ENCODE results near the gene HOATZ. TPM values are rescaled to one million over a fixed set of nuclear protein-coding genes. Genes with fewer than 3 reads are reported as not detected.

Gene HOATZ
- total RNA-seq, 4 donors from 2014 or later: not detected

GRCh38 chr11:111565114-111565720 is 50.6 kb downstream of the HOATZ start:
- WGBS, 2 donors (ENCODE audit: low coverage in 1 of 2): 51 to 60% methylated on average over 3 to 4 of the region's 4 CpGs
- H3K4me3 ChIP-seq: no peak overlapping the region
- TF ChIP-seq EP300 (IDR thresholded peaks at IDR 0.05): no peak
- TF ChIP-seq, protein P1, sequence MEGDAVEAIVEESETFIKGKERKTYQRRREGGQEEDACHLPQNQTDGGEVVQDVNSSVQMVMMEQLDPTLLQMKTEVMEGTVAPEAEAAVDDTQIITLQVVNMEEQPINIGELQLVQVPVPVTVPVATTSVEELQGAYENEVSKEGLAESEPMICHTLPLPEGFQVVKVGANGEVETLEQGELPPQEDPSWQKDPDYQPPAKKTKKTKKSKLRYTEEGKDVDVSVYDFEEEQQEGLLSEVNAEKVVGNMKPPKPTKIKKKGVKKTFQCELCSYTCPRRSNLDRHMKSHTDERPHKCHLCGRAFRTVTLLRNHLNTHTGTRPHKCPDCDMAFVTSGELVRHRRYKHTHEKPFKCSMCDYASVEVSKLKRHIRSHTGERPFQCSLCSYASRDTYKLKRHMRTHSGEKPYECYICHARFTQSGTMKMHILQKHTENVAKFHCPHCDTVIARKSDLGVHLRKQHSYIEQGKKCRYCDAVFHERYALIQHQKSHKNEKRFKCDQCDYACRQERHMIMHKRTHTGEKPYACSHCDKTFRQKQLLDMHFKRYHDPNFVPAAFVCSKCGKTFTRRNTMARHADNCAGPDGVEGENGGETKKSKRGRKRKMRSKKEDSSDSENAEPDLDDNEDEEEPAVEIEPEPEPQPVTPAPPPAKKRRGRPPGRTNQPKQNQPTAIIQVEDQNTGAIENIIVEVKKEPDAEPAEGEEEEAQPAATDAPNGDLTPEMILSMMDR (IDR thresholded peaks at IDR 0.05): peak; percentile 89 to 93 (median 91)
- no peak for TF ChIP-seq POLR2A (IDR thresholded peaks at IDR 0.05)
- TF ChIP-seq POLR2AphosphoS5 (IDR thresholded peaks at IDR 0.05): peak; percentile 36
- H3K4me1 ChIP-seq: peaks cover 0 to 3% (median 0%) of the 10 kb centered on the region in 3 donors
- H3K27ac ChIP-seq: no peak overlapping the region
- no peaks in the 10 kb centered on the region for H3K9me3 ChIP-seq
- peaks cover 0 to 6% of the 10 kb centered on the region in 2 donors for H3K36me3 ChIP-seq
- peak; percentile 66 for ATAC-seq
- no peaks in the 10 kb centered on the region for H3K27me3 ChIP-seq

- ATAC-seq: no peak
- Histone ChIP-seq H3K27me3 (no peaks in the 10 kb centered on the region), H3K27ac (no peak overlapping the region), H3K9me3 (no peaks in the 10 kb centered on the region), H3K4me3 (no peak overlapping the region), H3K36me3 (no peaks in the 10 kb centered on the region), H3K4me1 (peaks cover 0 to 3% (median 0%) of the 10 kb centered on the region in 3 donors)
- no peak for TF ChIP-seq POLR2A (IDR thresholded peaks at IDR 0.05)
- TF ChIP-seq, protein P1 (IDR thresholded peaks at IDR 0.05): no peak
- no peak for TF ChIP-seq EP300 (IDR thresholded peaks at IDR 0.05)
- TF ChIP-seq POLR2AphosphoS5 (IDR thresholded peaks at IDR 0.05): no peak
- 76 to 86% methylated on average over 4 to 5 of the region's 7 CpGs for WGBS, 2 donors (ENCODE audit: low coverage in 1 of 2)
These were observed 51.7 kb downstream of the HOATZ start for GRCh38 chr11:111566324-111566723.

DNA sequence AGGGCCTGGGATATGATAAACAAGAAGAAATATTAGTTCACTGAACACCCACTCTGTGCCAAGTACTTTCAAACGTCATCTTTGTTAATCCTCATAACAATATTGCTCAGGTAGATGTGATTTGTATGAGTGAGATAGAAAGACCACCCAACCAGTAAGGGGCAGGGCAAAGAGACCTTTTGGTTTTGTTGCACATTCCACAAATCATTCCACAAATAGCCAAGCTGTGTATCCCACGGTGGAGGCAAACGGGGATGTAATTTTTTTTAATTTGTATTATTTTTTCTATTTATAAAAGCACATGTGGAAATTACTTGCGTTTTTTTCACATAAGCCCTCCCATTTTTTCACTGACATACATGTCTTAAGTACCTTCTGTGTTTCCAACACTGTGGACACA is 54.9 kb downstream of the HOATZ start:
- no peak for TF ChIP-seq EP300 (IDR thresholded peaks at IDR 0.05)
- TF ChIP-seq, protein P1 (IDR thresholded peaks at IDR 0.05): no peak
- no peak for TF ChIP-seq POLR2A (IDR thresholded peaks at IDR 0.05)
- TF ChIP-seq POLR2AphosphoS5 (IDR thresholded peaks at IDR 0.05): no peak

DNA sequence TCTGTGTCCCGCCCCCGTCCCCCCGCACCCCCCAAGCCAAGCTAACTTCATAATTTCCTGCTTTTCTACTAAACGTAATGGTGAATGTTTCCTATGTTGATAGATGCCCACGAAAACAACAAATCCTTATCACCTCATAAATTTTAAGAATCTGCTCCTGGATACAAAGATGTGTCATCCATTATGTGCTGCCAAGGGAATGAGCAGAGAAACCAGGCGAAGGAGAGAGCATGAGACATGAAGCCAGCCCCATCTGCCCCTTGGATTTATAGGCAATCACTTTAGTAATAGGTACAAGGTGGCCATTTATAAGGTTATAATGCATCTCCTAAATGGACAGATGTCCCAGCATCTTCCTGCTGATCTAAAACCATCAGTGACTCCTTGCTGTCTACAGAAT is 56.2 kb downstream of the HOATZ start:
- no peak overlapping the region for H3K4me3 ChIP-seq
- H3K36me3 ChIP-seq: no peaks in the 10 kb centered on the region
- ATAC-seq: no peak
- H3K4me1 ChIP-seq: peaks cover 0 to 15% (median 3%) of the 10 kb centered on the region in 3 donors
- TF ChIP-seq POLR2AphosphoS5 (IDR thresholded peaks at IDR 0.05): no peak
- TF ChIP-seq POLR2A (IDR thresholded peaks at IDR 0.05): no peak
- TF ChIP-seq, protein P1 (IDR thresholded peaks at IDR 0.05): no peak
- no peak for TF ChIP-seq EP300 (IDR thresholded peaks at IDR 0.05)
- no peaks in the 10 kb centered on the region for H3K27me3 ChIP-seq
- WGBS, 2 donors (ENCODE audit: low coverage in 1 of 2): 73 to 87% methylated on average over 2 to 3 of the region's 6 CpGs
- H3K9me3 ChIP-seq: no peaks in the 10 kb centered on the region
- no peak overlapping the region for H3K27ac ChIP-seq

More for the DNA sequence above, 54.9 kb downstream of the HOATZ start:
- Histone ChIP-seq H3K36me3 (no peaks in the 10 kb centered on the region), H3K4me1 (peaks cover 0 to 15% (median 3%) of the 10 kb centered on the region in 3 donors), H3K27me3 (no peaks in the 10 kb centered on the region), H3K4me3 (no peak overlapping the region), H3K27ac (no peak overlapping the region), H3K9me3 (no peaks in the 10 kb centered on the region)
- no peak for ATAC-seq
- WGBS, 2 donors (ENCODE audit: low coverage in 1 of 2): 47 to 52% methylated on average over 4 of the region's 4 CpGs

DNA sequence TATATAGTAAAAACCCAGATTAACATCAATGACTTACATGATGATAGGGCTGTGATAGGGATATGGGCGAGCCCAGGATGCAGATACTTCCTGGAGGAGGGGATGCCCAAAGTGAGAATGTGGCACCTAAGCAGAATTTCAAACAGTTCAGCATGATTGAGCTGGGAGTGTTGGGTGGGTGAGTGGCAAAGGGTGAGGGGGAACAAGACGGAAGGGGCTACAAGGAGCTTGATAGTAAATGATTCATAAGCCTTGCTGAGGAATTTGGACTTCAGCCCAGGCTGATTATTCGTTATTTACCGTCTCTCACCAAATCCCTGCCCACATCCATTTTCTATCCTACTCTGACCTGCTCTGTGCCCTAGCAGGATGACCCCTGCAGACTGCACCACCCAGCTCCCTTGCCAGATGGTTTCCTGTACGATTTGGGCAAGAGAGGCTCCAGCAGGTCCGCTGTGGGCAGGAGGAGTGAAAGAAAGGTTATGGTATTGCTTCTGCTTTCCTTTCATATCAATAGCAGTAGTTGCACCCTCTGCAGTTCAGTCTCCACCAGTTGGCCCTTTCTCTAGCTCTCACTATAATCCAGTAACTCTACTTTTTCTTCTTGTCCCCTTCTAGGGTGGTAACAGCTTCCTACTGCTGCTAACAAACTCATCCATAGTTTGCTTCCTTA is 57.4 kb downstream of the HOATZ start:
- WGBS, 2 donors (ENCODE audit: low coverage in 1 of 2): 49 to 100% methylated on average over 1 to 5 of the region's 6 CpGs
- no peak overlapping the region for H3K4me3 ChIP-seq
- no peaks in the 10 kb centered on the region for H3K27me3 ChIP-seq
- no peak overlapping the region for H3K27ac ChIP-seq
- no peaks in the 10 kb centered on the region for H3K36me3 ChIP-seq
- no peak for ATAC-seq
- H3K4me1 ChIP-seq: peaks cover 0 to 15% (median 3%) of the 10 kb centered on the region in 3 donors
- H3K9me3 ChIP-seq: no peaks in the 10 kb centered on the region
- TF ChIP-seq POLR2AphosphoS5 (IDR thresholded peaks at IDR 0.05): no peak
- TF ChIP-seq EP300 (IDR thresholded peaks at IDR 0.05): no peak
- TF ChIP-seq, protein P1 (IDR thresholded peaks at IDR 0.05): no peak
- TF ChIP-seq POLR2A (IDR thresholded peaks at IDR 0.05): no peak

Measured in gastroesophageal sphincter (tissue), 4 donors.